ENCODE data around the gene COL4A1. TPM values are rescaled to one million over a fixed set of nuclear protein-coding genes. Genes with fewer than 3 reads are reported as not detected.
A peak's percentile ranks its signal among the peaks of the same experiment; 100 is the strongest.

COL4A1 gene
- total and polyA plus RNA-seq, 2 of the 13 experiments (the other 11 are each of a cell fraction or from before 2014, with no cell fraction given) = not detected

DNA sequence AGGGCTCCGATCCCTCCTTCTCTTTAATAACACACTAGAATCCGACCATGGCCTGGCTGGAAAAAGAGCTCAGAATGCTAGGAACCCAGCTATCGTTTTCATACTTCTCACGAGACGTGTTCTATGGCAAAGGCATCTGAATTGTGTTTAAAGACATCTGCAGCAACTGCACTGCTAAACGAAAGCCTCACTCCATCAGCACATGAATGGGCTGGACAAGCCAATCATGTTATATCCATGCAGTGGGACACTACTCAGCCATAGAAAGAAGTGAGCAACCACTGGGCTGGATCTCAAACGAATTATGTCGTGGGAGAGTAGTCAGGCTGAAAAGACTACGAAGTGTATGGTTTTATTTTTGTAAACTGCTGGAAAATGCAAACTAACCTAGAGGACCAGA is 136.1 kb downstream of the COL4A1 start:
- ChIA-PET POLR2A (no interaction called here), CTCF (ENCODE audit: low intra/inter-chr PET ratio, low total read pairs) (no interaction called here)
- Histone ChIP-seq H4K20me1 (ENCODE audit: insufficient read depth, low read length) (no peaks in the 10 kb centered on the region), H3K4me1 (ENCODE audit: insufficient read depth, low read length) (no peaks in the 10 kb centered on the region), H3K4me2 (ENCODE audit: low read depth, low read length) (no peak overlapping the region), H3K27ac (ENCODE audit: extremely low read length, insufficient read depth, low read length) (no peak overlapping the region), H2AFZ (ENCODE audit: low read length) (no peak overlapping the region), H3K9ac (ENCODE audit: insufficient read depth, low read depth, low read length) (no peak overlapping the region), H3K27me3 (ENCODE audit: control insufficient read depth in 1 of 2, insufficient read depth in 2 of 2, low read length in 2 of 2) (peaks cover 0 to 10% of the 10 kb centered on the region in 2 experiments; a peak in 2 of 5 replicates), H3K79me2 (ENCODE audit: insufficient read depth, low read length) (no peaks in the 10 kb centered on the region), H3K4me3 (replicated peaks in 1 of 3; ENCODE audit: insufficient read depth in 1 of 3, low read depth in 2 of 3, low read length in 3 of 3) (no peak overlapping the region), H3K36me3 (replicated peaks in 1 of 2; ENCODE audit: control insufficient read depth in 1 of 2, insufficient read depth in 2 of 2, low read length in 2 of 2) (no peaks in the 10 kb centered on the region), H3K9me3 (ENCODE audit: low read length) (no peaks in the 10 kb centered on the region)
- no TSS peak for BruUV-seq (replicated peaks)
- TF ChIP-seq ZNF207 (IDR thresholded peaks at IDR 0.05; ENCODE audit: borderline replicate concordance) = no peak
- TF ChIP-seq, protein P1, sequence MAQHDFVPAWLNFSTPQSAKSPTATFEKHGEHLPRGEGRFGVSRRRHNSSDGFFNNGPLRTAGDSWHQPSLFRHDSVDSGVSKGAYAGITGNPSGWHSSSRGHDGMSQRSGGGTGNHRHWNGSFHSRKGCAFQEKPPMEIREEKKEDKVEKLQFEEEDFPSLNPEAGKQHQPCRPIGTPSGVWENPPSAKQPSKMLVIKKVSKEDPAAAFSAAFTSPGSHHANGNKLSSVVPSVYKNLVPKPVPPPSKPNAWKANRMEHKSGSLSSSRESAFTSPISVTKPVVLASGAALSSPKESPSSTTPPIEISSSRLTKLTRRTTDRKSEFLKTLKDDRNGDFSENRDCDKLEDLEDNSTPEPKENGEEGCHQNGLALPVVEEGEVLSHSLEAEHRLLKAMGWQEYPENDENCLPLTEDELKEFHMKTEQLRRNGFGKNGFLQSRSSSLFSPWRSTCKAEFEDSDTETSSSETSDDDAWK (CRISPR knock-in tag; IDR thresholded peaks at IDR 0.05) = no peak
- TF ChIP-seq, protein P2, sequence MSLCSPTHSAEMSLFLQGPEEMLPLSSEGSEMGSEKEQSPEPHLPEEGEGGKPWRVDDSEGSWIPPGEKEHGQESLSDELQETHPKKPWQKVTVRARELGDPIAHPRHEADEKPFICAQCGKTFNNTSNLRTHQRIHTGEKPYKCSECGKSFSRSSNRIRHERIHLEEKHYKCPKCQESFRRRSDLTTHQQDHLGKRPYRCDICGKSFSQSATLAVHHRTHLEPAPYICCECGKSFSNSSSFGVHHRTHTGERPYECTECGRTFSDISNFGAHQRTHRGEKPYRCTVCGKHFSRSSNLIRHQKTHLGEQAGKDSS (CRISPR knock-in tag; IDR thresholded peaks at IDR 0.05; ENCODE audit: borderline replicate concordance, low read depth) = no peak
- no peak for DNase-seq (ENCODE audit: low spot score)
- in situ Hi-C loops (cut with HindIII; ENCODE audit: extremely low pct_ligation_motif_present, low pct_unique_long_range_greater_than_20kb) (no loop called here), intact Hi-C loops (cut with micrococcal nuclease; ENCODE audit: unreplicated experiment) (no loop called here)
- WGBS (ENCODE audit: low lambda C conversion rate) = 16% methylated on average over 8 of the region's 9 CpGs
- ATAC-seq = no peak
- no peak for FAIRE-seq

DNA sequence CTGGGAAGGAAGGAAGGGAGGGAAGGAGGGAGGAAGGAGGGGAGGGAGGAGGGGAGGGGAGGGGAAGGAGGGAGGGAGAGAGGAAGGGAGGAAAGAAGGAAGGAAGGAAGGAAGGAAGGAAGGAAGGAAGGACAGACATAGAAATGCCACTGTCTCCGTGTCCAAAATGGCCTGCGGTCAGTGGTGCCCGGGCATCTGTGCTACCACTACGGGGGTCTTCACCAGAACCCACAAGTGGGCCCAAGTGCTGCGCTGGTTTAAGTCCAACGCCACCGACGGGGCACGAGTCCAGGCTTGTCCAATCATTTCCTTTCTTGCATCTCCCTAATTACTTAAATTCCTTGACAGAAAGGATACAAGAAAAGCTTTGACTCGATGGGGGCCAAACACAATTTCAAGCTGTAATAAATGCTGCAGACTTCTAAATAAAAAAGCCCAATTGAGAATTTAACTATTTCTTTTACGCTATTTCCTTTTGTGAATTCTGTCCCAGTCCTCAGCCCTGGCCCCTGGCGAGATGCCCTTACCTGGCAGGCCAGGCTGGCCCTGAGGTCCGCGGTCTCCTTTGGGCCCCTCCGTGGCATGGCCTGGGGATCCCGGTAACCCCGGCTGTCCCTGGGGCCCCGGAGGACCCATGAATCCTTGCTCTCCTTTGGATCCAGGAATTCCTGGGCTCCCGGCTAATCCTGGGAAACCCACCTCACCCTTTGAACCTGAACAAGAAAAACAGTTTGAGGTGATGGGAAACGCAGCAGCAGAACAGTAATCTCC is 136.8 kb downstream of the COL4A1 start:
- H3K4me1 ChIP-seq (ENCODE audit: insufficient read depth, low read length) = no peaks in the 10 kb centered on the region
- ChIA-PET POLR2A (no interaction called here), CTCF (ENCODE audit: low intra/inter-chr PET ratio, low total read pairs) (no interaction called here)
- H3K36me3 ChIP-seq (replicated peaks in 1 of 2; ENCODE audit: control insufficient read depth in 1 of 2, insufficient read depth in 2 of 2, low read length in 2 of 2) = no peaks in the 10 kb centered on the region
- H3K9me3 ChIP-seq (ENCODE audit: low read length) = no peaks in the 10 kb centered on the region
- no peaks in the 10 kb centered on the region for H4K20me1 ChIP-seq (ENCODE audit: insufficient read depth, low read length)
- TF ChIP-seq ZNF44 (CRISPR knock-in tag; IDR thresholded peaks at IDR 0.05) = no peak
- TF ChIP-seq MTF2 (CRISPR knock-in tag; IDR thresholded peaks at IDR 0.05; ENCODE audit: borderline replicate concordance) = no peak
- TF ChIP-seq HNRNPK (IDR thresholded peaks at IDR 0.05; ENCODE audit: low read depth, low read length, poor library complexity, severe bottlenecking) = peak; percentile 75
- no peak for TF ChIP-seq ZNF724P (CRISPR knock-in tag; IDR thresholded peaks at IDR 0.05; ENCODE audit: borderline replicate concordance)
- TF ChIP-seq ZBTB7B (CRISPR knock-in tag; IDR thresholded peaks at IDR 0.05) = no peak
- intact Hi-C loops (cut with micrococcal nuclease; ENCODE audit: unreplicated experiment) (no loop called here), in situ Hi-C loops (cut with HindIII; ENCODE audit: extremely low pct_ligation_motif_present, low pct_unique_long_range_greater_than_20kb) (no loop called here)
- peaks cover 0 to 15% of the 10 kb centered on the region in 2 experiments; a peak in 2 of 5 replicates for H3K27me3 ChIP-seq (ENCODE audit: control insufficient read depth in 1 of 2, insufficient read depth in 2 of 2, low read length in 2 of 2)
- no TSS peak for BruUV-seq (replicated peaks)
- WGBS (ENCODE audit: low lambda C conversion rate) = 46% methylated on average over 20 of the region's 20 CpGs
- FAIRE-seq (no peak), ATAC-seq (no peak), DNase-seq (ENCODE audit: low spot score) (no peak)
- H3K27ac ChIP-seq (ENCODE audit: extremely low read length, insufficient read depth, low read length) = no peak overlapping the region
- no peak overlapping the region for H3K9ac ChIP-seq (ENCODE audit: insufficient read depth, low read depth, low read length)
- H3K79me2 ChIP-seq (ENCODE audit: insufficient read depth, low read length) = no peaks in the 10 kb centered on the region
- no peak overlapping the region for H3K4me2 ChIP-seq (ENCODE audit: low read depth, low read length)
- H3K4me3 ChIP-seq (replicated peaks in 1 of 3; ENCODE audit: insufficient read depth in 1 of 3, low read depth in 2 of 3, low read length in 3 of 3) = no peak overlapping the region
- no peak overlapping the region for H2AFZ ChIP-seq (ENCODE audit: low read length)
